HG02798 (cell line): ENCODE data around the gene TCHH.

Experiments
- ATAC-seq: cut with Tn5 transposase; IDR thresholded peaks from one replicate; pipeline ENCODE4 v1.9.1; 2021; ENCODE audit warnings: mild to moderate bottlenecking; ENCODE audit not compliant: unreplicated experiment, poor library complexity

The TCHH gene

DNA sequence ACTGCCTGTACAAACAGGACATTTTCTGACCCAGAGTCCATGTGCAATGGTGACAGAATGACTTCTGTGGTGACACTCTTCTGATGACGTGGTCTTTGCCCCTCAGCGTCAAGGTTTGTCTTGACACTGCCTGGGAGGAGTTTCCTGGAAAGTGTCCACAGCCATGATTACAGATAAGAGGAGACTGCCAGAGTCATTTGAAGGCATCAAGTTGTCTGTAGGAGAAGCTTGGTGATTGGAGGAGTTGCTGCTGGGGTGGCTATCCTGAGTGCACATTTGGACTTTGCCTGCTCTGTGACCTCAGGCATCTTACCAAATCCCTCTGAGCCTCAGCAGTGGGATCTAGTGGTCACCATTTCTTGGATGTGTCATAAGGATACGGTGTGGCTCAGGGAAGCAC lies 44.1 kb downstream of the TCHH start:
- ATAC-seq, result no peak

DNA sequence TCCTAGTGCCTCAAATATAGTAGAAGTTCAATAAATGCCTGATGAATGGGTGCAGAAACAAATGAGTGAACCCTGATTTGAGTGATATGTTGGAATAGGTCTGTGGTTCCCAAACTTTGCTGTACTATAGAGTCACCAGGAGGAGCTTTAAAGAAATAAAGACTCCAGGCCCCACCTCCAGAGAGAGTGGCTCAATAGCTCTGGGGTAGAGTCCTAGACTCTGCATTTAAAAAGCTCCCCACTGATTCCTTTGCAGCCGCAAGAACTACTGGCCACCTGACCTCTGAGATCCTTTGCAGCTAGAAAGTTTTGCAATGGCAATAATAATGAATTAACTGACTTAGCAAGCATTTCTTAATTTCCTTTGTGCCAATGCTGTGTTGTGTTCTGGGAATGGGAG lies 47.3 kb downstream of the TCHH start:
- no peak for ATAC-seq

DNA sequence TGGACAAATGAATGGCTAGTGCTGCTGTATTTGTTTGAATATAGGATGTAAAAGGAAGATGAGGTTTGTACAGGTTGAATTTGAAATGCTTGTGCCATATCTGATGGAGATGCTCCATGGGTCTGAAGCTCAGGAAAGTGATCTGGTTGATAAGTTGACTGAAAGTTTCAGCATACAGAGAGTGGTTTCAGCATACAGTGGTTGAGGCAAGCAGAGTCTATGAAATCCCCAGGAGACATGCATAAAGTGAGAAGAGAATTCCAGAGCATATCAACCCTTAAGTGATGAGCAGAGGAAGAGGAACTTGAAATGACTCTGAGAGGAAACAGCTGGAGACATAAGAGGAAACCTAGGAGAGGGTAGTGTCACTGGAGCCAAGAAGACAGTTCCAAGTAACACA lies 48.1 kb downstream of the TCHH start:
- no peak for ATAC-seq

DNA sequence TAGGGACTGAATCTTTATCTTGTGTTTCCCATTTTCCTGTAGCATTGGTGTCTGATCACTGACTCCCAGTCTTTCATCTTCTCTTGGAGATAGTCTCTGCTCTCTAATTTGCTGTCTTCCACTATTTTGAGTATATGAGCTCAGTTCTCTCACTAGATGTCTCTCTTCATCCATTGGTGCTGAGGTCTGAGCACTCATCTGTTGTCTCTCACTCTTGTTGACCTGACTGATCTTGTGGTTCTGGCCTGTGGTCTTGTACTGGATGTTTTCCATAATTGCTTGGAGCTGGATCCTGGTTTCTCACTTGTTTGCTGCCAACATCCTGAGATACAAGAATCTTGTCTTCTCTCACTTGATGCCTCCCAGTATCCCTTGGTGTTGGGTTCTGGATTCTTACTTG lies 53.3 kb downstream of the TCHH start:
- ATAC-seq, result no peak
